HFFc6 (cell line): ENCODE data around the gene MED27. TPM values are rescaled to one million over a fixed set of nuclear protein-coding genes. Genes with fewer than 3 reads are reported as not detected.

ENCODE experiments used
- DNase-seq: peaks from one replicate; pipeline ENCODE4 v3.0.0-alpha.2; 2018
- H3K27ac Mint-ChIP-seq: 2 replicates; pipeline ENCODE4 v1.8.0; 2020; ENCODE audit warnings: mild to moderate bottlenecking, mixed read lengths
- H3K27me3 Mint-ChIP-seq: 2 replicates; pipeline ENCODE4 v1.8.0; 2021; ENCODE audit warnings: mild to moderate bottlenecking, moderate library complexity, mixed read lengths; ENCODE audit not compliant: insufficient read depth
- H3K36me3 Mint-ChIP-seq: 2 replicates; pipeline ENCODE4 v1.8.0; 2021; ENCODE audit warnings: low read depth, mixed read lengths
- H3K4me1 Mint-ChIP-seq: 2 replicates; pipeline ENCODE4 v1.8.0; 2020; ENCODE audit warnings: low read depth, mixed read lengths
- H3K4me3 Mint-ChIP-seq: 2 replicates; pipeline ENCODE4 v1.8.0; 2020; ENCODE audit warnings: mild to moderate bottlenecking, moderate library complexity, mixed read lengths
- H3K9me3 Mint-ChIP-seq: 2 replicates; pipeline ENCODE4 v1.8.0; 2020; ENCODE audit warnings: mild to moderate bottlenecking, mixed read lengths
- total RNA-seq, 6 experiments: library from RNA; stranded (reverse); fragmentation: NEBNext Ultra II Directional; extraction: Animal tissue kit (Norgen Biotek cat#: 25700); gene quantifications; 2 replicates in 1 of 6; 3 replicates in 5 of 6; pipeline ENCODE4 v1.2.3, GENCODE V29; 2021
- TF ChIP-seq, protein P1 (sequence below): fragments of 200-600 bp; sonication (generic); IDR thresholded peaks from 2 replicates; pipeline ENCODE4 v1.5.0; 2021; ENCODE audit warnings: antibody characterized with exemption, mild to moderate bottlenecking

Gene MED27
- total RNA-seq, 6 experiments from 2014 or later, result 30.2 to 37.7 (median 32.7) TPM

DNA sequence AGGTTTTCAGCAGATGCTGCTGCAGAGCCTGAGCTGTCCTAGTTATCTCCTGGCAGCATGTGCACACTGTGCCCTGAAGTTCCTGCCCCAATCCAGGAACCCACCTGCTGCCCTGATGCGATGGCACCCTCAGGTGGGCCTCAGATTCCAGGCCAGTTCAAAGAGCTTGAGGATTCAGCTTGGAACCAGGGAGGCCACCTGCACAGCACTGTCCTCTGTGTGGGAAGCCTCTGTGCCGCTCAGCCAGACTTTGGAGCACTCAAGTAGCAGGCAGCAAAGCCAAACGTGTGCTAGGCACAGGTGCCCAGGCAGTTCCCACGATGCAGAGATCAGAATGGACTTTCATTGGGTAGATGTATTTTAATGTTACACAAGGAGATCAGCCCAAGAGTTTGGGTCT lies 207.0 kb downstream of the MED27 start:
- no peak overlapping the region for H3K4me3 Mint-ChIP-seq
- H3K36me3 Mint-ChIP-seq, result peaks cover 13% of the 10 kb centered on the region
- no peak overlapping the region for H3K27ac Mint-ChIP-seq
- no peak for DNase-seq
- peaks cover 1% of the 10 kb centered on the region for H3K27me3 Mint-ChIP-seq
- no peaks in the 10 kb centered on the region for H3K9me3 Mint-ChIP-seq
- peaks cover 17% of the 10 kb centered on the region for H3K4me1 Mint-ChIP-seq
- TF ChIP-seq, protein P1, sequence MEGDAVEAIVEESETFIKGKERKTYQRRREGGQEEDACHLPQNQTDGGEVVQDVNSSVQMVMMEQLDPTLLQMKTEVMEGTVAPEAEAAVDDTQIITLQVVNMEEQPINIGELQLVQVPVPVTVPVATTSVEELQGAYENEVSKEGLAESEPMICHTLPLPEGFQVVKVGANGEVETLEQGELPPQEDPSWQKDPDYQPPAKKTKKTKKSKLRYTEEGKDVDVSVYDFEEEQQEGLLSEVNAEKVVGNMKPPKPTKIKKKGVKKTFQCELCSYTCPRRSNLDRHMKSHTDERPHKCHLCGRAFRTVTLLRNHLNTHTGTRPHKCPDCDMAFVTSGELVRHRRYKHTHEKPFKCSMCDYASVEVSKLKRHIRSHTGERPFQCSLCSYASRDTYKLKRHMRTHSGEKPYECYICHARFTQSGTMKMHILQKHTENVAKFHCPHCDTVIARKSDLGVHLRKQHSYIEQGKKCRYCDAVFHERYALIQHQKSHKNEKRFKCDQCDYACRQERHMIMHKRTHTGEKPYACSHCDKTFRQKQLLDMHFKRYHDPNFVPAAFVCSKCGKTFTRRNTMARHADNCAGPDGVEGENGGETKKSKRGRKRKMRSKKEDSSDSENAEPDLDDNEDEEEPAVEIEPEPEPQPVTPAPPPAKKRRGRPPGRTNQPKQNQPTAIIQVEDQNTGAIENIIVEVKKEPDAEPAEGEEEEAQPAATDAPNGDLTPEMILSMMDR, result no peak

DNA sequence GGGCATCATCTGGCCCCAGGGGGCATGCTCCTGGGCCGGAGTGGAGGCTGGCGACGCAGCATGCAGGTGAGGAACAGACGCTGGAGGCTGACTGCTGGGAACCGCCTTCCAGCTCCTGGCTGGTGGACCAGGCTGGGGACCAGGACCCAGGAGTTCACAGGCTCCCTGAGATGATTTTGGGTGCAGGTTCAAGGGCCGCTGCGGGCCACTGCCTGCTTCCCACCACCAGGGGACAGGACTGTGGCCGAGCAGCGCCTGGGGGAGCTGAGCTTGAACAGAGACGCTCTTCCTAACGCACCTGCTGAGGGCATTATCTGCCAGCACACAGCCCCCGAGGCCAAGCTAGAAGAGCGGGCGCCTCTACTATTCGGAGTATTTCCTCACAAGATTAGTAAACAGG lies 207.7 kb downstream of the MED27 start:
- peaks cover 1% of the 10 kb centered on the region for H3K27me3 Mint-ChIP-seq
- no peaks in the 10 kb centered on the region for H3K9me3 Mint-ChIP-seq
- peaks cover 14% of the 10 kb centered on the region for H3K4me1 Mint-ChIP-seq
- no peak for DNase-seq
- TF ChIP-seq, protein P1, result peak; percentile 67
- no peak overlapping the region for H3K4me3 Mint-ChIP-seq
- H3K27ac Mint-ChIP-seq, result no peak overlapping the region
- peaks cover 10% of the 10 kb centered on the region for H3K36me3 Mint-ChIP-seq

DNA sequence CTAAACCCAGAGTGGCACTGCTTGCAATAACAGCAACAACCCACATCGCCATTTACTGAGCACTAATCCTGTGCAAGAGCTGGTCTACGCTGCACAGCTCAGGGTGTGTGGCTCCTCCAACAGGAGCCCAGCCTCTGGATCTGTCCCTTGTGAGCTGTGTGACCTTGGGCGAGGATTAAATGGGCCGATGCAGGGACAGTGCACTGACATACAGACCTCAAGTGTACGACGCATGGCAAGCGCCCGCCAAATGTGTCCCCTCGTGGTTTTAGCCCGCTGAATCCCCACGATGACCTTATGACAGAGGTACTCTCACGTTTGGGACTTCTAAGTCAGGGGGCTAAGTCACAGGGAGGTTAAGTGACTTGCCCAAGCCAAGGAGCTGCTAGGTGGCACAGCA lies 209.5 kb downstream of the MED27 start:
- no peak for DNase-seq
- TF ChIP-seq, protein P1, result no peak
- no peaks in the 10 kb centered on the region; the same call in 1 of the 2 replicates for H3K36me3 Mint-ChIP-seq
- no peaks in the 10 kb centered on the region for H3K9me3 Mint-ChIP-seq
- H3K4me3 Mint-ChIP-seq, result no peak overlapping the region
- peaks cover 1% of the 10 kb centered on the region for H3K27me3 Mint-ChIP-seq
- H3K4me1 Mint-ChIP-seq, result no peaks in the 10 kb centered on the region
- H3K27ac Mint-ChIP-seq, result no peak overlapping the region

DNA sequence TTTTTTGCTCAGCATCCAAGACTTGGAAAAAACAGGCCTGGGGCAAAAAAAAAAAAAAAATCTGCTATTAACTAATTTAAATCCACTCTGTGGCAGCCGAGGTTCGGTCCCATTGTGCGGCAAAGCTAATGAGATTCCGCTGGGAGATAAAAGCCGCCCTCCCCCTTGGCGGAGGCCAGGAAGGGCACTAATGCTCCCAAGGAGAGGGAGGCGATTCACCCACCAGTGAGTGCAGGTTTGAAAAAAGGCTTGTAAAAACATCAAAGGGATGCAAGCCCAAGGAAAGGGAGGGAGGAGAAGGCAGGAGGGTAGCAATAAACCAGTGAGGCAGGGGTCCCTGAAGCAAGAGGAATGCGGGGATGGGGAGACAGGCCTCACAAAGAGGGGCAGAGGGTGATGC lies 210.3 kb downstream of the MED27 start:
- DNase-seq, result no peak
- Mint-ChIP-seq H3K27ac (no peak overlapping the region), H3K36me3 (no peaks in the 10 kb centered on the region; the same call in 1 of the 2 replicates), H3K27me3 (peaks cover 1% of the 10 kb centered on the region), H3K9me3 (no peaks in the 10 kb centered on the region), H3K4me1 (no peaks in the 10 kb centered on the region), H3K4me3 (no peak overlapping the region)
- TF ChIP-seq, protein P1, result no peak

DNA sequence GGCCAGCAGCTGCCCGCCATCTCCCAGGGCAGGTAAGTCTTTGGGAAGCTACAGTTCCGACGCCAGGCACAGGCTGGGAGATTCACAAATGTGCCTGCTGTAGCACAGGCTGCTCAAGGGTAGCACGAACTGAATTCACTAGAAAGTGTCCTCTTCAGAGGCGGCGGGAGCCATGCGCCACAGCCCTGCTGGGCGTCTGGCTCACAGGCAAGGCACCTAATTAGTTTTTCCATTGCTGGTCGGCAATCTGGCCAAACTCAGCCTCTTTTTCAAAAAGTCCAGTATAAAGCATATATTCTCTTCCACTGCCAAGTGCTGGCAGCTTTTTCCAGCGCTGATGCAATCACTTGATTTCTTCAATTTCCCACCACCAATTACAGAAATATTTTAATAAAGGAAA lies 210.9 kb downstream of the MED27 start:
- no peak overlapping the region for H3K27ac Mint-ChIP-seq
- no peak for DNase-seq

More for the DNA sequence above, 210.9 kb downstream of the MED27 start:
- Mint-ChIP-seq H3K4me3 (no peak overlapping the region), H3K9me3 (no peaks in the 10 kb centered on the region), H3K4me1 (no peaks in the 10 kb centered on the region), H3K27me3 (peaks cover 1% of the 10 kb centered on the region), H3K36me3 (no peaks in the 10 kb centered on the region; the same call in 1 of the 2 replicates)
- TF ChIP-seq, protein P1, result no peak
